NCI-H1105 treated with DMSO at 0.1 percent for 48 hours (cell line): ENCODE data around the gene IRX4.

ENCODE experiments used
- DNase-seq: peaks from one replicate; lab custom pipeline; 2025; lab: John Stamatoyannopoulos, UW

Gene IRX4

GRCh38 chr5:1836176-1836890, 46.4 kb downstream of the IRX4 start:
- DNase-seq = no peak

- DNase-seq = no peak
Observed at GRCh38 chr5:1835431-1835830, 47.3 kb downstream of the IRX4 start.

GRCh38 chr5:1834721-1835429, 47.9 kb downstream of the IRX4 start:
- no peak for DNase-seq

- DNase-seq = no peak
Observed at GRCh38 chr5:1834022-1834551, 48.6 kb downstream of the IRX4 start.

- no peak for DNase-seq
Observed at GRCh38 chr5:1833264-1834021, 49.3 kb downstream of the IRX4 start.

- DNase-seq = no peak
Observed at GRCh38 chr5:1832511-1833250, 50.0 kb downstream of the IRX4 start.

GRCh38 chr5:1831677-1832313, 50.9 kb downstream of the IRX4 start:
- no peak for DNase-seq

GRCh38 chr5:1831257-1831656, 51.5 kb downstream of the IRX4 start:
- no peak for DNase-seq

GRCh38 chr5:1830571-1831228, 52.0 kb downstream of the IRX4 start:
- no peak for DNase-seq

GRCh38 chr5:1827886-1828397, 54.8 kb downstream of the IRX4 start:
- DNase-seq = no peak
